PC-9 (cell line): ENCODE measurements around the gene MICALL1. TPM values are rescaled to one million over a fixed set of nuclear protein-coding genes. Genes with fewer than 3 reads are reported as not detected.
A peak's percentile ranks its signal among the peaks of the same experiment; 100 is the strongest.

Source experiments
- BruUV-seq: library from RNA; stranded (reverse); fragments of 400-500 nt; replicated peaks from 2 replicates; lab custom pipeline; 2021; lab: Mats Ljungman, UMichigan
- CTCF ChIA-PET: fragments of 300-600 bp; sonication (Branson Sonifier 250); formaldehyde crosslinking; loops from one replicate; lab custom pipeline; 2022; ENCODE audit warnings: antibody characterized with exemption; lab: Charles Lee
- POLR2A ChIA-PET: fragments of 300-600 bp; sonication (Branson Sonifier 250); formaldehyde crosslinking; loops from one replicate; lab custom pipeline; 2022; ENCODE audit warnings: antibody characterized with exemption; ENCODE audit not compliant: unreplicated experiment; lab: Charles Lee
- DNase-seq, 2 experiments: peaks; one replicate each; pipeline versions ENCODE4 v3.0.0 to v3.0.0-alpha.2; 2015 to 2022; ENCODE audit warnings: mixed read lengths in 1 of 2
- H2AFZ ChIP-seq: fragments of 200-600 bp; sonication (generic); 2 replicates; pipeline ENCODE4 v1.8.1; 2017; ENCODE audit warnings: antibody characterized with exemption
- H3F3A ChIP-seq: fragments of 200-600 bp; sonication (generic); 2 replicates; pipeline ENCODE4 v1.8.1; 2017; ENCODE audit warnings: antibody characterized with exemption, mild to moderate bottlenecking, low read depth; ENCODE audit not compliant: insufficient read depth
- H3K27ac ChIP-seq: fragments of 200-600 bp; sonication (generic); 2 replicates; pipeline ENCODE4 v1.6.1; 2016; ENCODE audit warnings: mixed run types
- H3K27me3 ChIP-seq: fragments of 200-600 bp; sonication (generic); 2 replicates; pipeline ENCODE4 v1.6.1; 2016; ENCODE audit warnings: low read depth, mixed run types; ENCODE audit not compliant: insufficient read depth
- H3K36me3 ChIP-seq: fragments of 200-600 bp; sonication (generic); 2 replicates; pipeline ENCODE4 v1.6.1; 2016; ENCODE audit warnings: low read depth, mixed run types
- H3K4me1 ChIP-seq: fragments of 200-600 bp; sonication (generic); replicated peaks from 2 replicates; pipeline ENCODE4 v1.6.1; 2016; ENCODE audit warnings: mixed run types; ENCODE audit not compliant: insufficient read depth
- H3K4me2 ChIP-seq: fragments of 200-600 bp; sonication (generic); 2 replicates; pipeline ENCODE4 v1.6.1; 2017; ENCODE audit warnings: mixed run types
- H3K4me3 ChIP-seq: fragments of 200-600 bp; sonication (generic); 2 replicates; pipeline ENCODE4 v1.6.1; 2016; ENCODE audit warnings: mixed run types
- H3K79me2 ChIP-seq: fragments of 200-600 bp; sonication (generic); 2 replicates; pipeline ENCODE4 v1.6.1; 2017; ENCODE audit warnings: low read depth, mixed run types
- H3K9me2 ChIP-seq: fragments of 200-600 bp; sonication (generic); 2 replicates; pipeline ENCODE4 v1.8.1; 2017; ENCODE audit warnings: mild to moderate bottlenecking; ENCODE audit not compliant: insufficient read depth
- H3K9me3 ChIP-seq: fragments of 200-600 bp; sonication (generic); 2 replicates; pipeline ENCODE4 v1.8.1; 2016; ENCODE audit warnings: low read depth; ENCODE audit not compliant: insufficient read depth
- H4K20me1 ChIP-seq: fragments of 200-600 bp; sonication (generic); 2 replicates; pipeline ENCODE4 v1.8.1; 2017; ENCODE audit not compliant: insufficient read depth
- EZH2 ChIP-seq: fragments of 200-600 bp; sonication (generic); IDR thresholded peaks from 2 replicates; pipeline ENCODE4 v1.8.0; 2017; ENCODE audit warnings: antibody characterized with exemption, low read depth
- intact Hi-C: fragments of 100-400 bp; cut with micrococcal nuclease; formaldehyde crosslinking; loops from one replicate; pipeline ENCODE4 v1.10.0; 2022; ENCODE audit not compliant: unreplicated experiment
- microRNA-seq: library from miRNA; unstranded; fragments of <30 nt; microRNA quantifications from one replicate; pipeline ENCODE4 v1.2.0, GENCODE V29; 2021; ENCODE audit warnings: borderline number of aligned reads, borderline replicate concordance
- total RNA-seq: library from RNA; stranded (reverse); gene quantifications from 2 replicates; pipeline ENCODE4 v1.2.3, GENCODE V29; 2021
- TF ChIP-seq, protein P1 (sequence below): fragments of 200-600 bp; sonication (generic); conservative IDR thresholded peaks from 2 replicates; pipeline ENCODE4 v1.6.1; 2017; ENCODE audit warnings: mixed run types, antibody characterized with exemption, mild to moderate bottlenecking, moderate library complexity

Gene MICALL1
- total RNA-seq, 1 experiment from 2014 or later: 113 TPM

DNA sequence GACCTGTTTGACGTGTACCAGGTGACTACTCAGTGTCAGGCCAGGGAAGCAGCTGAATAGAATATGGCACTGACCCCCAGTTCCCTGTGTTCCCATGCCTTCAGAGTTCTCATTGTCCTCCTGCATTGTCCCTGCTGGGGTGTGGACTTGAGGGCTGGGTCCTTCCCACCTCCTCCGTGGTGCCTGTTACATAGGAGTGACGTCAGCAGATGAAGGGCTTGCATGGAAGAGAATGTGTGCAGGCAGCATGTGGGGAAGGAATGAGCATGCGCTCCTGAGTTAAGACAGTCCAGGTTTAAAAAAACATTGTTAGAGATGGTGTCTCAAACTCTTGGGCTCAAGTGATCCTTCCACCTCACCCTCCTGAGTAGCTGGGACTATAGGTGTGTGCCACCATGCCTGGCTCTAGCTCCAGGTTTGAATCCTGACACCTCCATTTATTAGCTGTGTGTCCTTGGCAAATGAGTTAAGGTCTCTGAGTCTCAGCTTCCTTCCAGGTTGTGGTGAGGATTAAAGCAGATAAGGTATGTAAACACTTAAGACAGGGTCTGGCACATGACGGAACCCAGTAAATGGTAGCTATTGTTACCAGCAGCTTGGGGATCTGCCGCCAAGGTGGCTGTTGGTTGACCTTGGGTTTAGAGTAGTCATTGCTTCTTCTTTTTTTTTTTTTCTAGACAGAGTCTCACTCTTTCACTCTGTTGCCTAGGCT, 85.8 kb downstream of the MICALL1 start:
- Histone ChIP-seq H2AFZ (no peak overlapping the region), H3K27me3 (no peaks in the 10 kb centered on the region), H3K9me2 (no peaks in the 10 kb centered on the region), H3K79me2 (no peaks in the 10 kb centered on the region), H4K20me1 (no peaks in the 10 kb centered on the region), H3K4me3 (no peak overlapping the region), H3K4me1 (peaks cover 7% of the 10 kb centered on the region), H3K36me3 (no peaks in the 10 kb centered on the region), H3K4me2 (no peak overlapping the region), H3K9me3 (no peaks in the 10 kb centered on the region), H3F3A (peaks cover 4% of the 10 kb centered on the region), H3K27ac (no peak overlapping the region)
- intact Hi-C loops: no loop called here
- POLR2A ChIA-PET: no interaction called here
- BruUV-seq: no TSS peak
- CTCF ChIA-PET: interaction anchor here (0.7 kb wide), 1 partner anchor 47 kb away, joined by 3 read pairs; no protein-coding TSS in a partner anchor
- TF ChIP-seq, protein P1, sequence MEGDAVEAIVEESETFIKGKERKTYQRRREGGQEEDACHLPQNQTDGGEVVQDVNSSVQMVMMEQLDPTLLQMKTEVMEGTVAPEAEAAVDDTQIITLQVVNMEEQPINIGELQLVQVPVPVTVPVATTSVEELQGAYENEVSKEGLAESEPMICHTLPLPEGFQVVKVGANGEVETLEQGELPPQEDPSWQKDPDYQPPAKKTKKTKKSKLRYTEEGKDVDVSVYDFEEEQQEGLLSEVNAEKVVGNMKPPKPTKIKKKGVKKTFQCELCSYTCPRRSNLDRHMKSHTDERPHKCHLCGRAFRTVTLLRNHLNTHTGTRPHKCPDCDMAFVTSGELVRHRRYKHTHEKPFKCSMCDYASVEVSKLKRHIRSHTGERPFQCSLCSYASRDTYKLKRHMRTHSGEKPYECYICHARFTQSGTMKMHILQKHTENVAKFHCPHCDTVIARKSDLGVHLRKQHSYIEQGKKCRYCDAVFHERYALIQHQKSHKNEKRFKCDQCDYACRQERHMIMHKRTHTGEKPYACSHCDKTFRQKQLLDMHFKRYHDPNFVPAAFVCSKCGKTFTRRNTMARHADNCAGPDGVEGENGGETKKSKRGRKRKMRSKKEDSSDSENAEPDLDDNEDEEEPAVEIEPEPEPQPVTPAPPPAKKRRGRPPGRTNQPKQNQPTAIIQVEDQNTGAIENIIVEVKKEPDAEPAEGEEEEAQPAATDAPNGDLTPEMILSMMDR: no peak
- TF ChIP-seq EZH2: no peak
- no peak for DNase-seq

Small RNA genes lying within 50 kb of the gene (microRNA-seq; reads per million reads assigned to microRNA genes)
- gene MIR4534: not detected
- 8.8 reads per million, percentile 13 among the genes with 10 or more reads in this experiment for gene MIR6820

Other genes with a start within 250 kb of the MICALL1 start
- gene PDXP, start 247.6 kb upstream of the MICALL1 start, total RNA-seq: 10.9 and 13.5 TPM in 2 replicates
- gene LGALS1, start 230.7 kb upstream of the MICALL1 start, total RNA-seq: 734 and 791 TPM in 2 replicates
- 42.1 and 44.3 TPM in 2 replicates for gene NOL12, start 220.0 kb upstream of the MICALL1 start, total RNA-seq
- gene TRIOBP, start 209.2 kb upstream of the MICALL1 start, total RNA-seq: 170 and 172 TPM in 2 replicates
- gene GCAT, start 98.4 kb upstream of the MICALL1 start, total RNA-seq: 32.3 and 37.7 TPM in 2 replicates
- 0.31 and 0.45 TPM in 2 replicates for gene GALR3, start 82.9 kb upstream of the MICALL1 start, total RNA-seq
- 32.3 and 33.6 TPM in 2 replicates for gene ANKRD54, start 62.0 kb upstream of the MICALL1 start, total RNA-seq
- gene EIF3L, start 56.9 kb upstream of the MICALL1 start, total RNA-seq: 566 and 582 TPM in 2 replicates
- 1.0 and 1.7 TPM in 2 replicates for gene C22orf23, start 47.3 kb downstream of the MICALL1 start, total RNA-seq
- gene POLR2F, start 47.4 kb downstream of the MICALL1 start, total RNA-seq: 147 and 180 TPM in 2 replicates
- not detected in 2 replicates for gene SOX10, start 78.3 kb downstream of the MICALL1 start, total RNA-seq
- gene PICK1, start 151.1 kb downstream of the MICALL1 start, total RNA-seq: 52.0 and 55.9 TPM in 2 replicates
- not detected in 2 replicates for gene SLC16A8, start 177.9 kb downstream of the MICALL1 start, total RNA-seq
- gene BAIAP2L2, start 204.4 kb downstream of the MICALL1 start, total RNA-seq: 7.1 and 9.7 TPM in 2 replicates